Measurements from ENCODE around the gene LCN10.
"Not testable (repeated sequence)": the region's sequence is repeated elsewhere in the genome, so short reads cannot be mapped to it uniquely, and the experiment has no call there.

Gene LCN10

DNA sequence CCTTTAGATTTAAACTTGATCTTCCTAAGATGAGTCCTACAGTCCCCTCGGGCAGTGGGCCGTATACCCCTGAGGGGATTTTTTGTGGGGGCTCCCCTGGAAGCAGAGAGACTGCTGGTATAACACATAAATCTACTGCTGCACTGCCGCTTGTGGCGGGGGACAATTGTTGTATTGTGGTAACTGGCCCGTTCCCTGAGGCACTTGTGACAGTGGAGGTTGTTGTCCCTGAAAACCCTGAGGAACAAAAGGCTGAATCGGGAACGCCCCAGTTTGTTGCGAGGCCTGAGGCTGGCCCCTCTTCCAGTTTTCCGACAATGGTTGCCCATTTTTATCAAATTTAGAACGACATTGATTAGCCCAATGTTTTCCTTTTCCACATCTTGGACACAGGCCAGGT is 43.7 kb upstream of the LCN10 start:
- Histone ChIP-seq H3K9me3 (ENCODE audit: insufficient read depth, low read length, severe bottlenecking) (no peaks in the 10 kb centered on the region), H4K20me1 (ENCODE audit: insufficient read depth, low read length) (no peaks in the 10 kb centered on the region), H3K79me2 (ENCODE audit: insufficient read depth, low read length) (peaks cover 1% of the 10 kb centered on the region; the same call in 1 of the 2 replicates), H3K27ac (ENCODE audit: low read length) (no peak overlapping the region), H3K27me3 (ENCODE audit: insufficient read depth, low read length, poor library complexity) (no peaks in the 10 kb centered on the region), H2AFZ (ENCODE audit: low read depth, low read length) (no peak overlapping the region), H3K4me2 (ENCODE audit: insufficient read depth, low read length) (no peak overlapping the region), H3K36me3 (ENCODE audit: insufficient read depth, low read length) (no peaks in the 10 kb centered on the region; the same call in 1 of the 2 replicates), H3K4me3 (ENCODE audit: low read depth in 1 of 2, low read length in 2 of 2) (no peak overlapping the region), H3K4me1 (ENCODE audit: insufficient read depth, low read length) (peaks cover 19% of the 10 kb centered on the region), H3K9ac (ENCODE audit: low read depth, low read length) (no peak overlapping the region)
- no peak for ATAC-seq (ENCODE audit: insufficient read depth, low read depth)
- DNase-seq = no peak
- TF ChIP-seq EZH2 (IDR thresholded peaks at IDR 0.05; ENCODE audit: borderline replicate concordance, low read depth, low read length, severe bottlenecking) = no peak
- TF ChIP-seq, protein P1, sequence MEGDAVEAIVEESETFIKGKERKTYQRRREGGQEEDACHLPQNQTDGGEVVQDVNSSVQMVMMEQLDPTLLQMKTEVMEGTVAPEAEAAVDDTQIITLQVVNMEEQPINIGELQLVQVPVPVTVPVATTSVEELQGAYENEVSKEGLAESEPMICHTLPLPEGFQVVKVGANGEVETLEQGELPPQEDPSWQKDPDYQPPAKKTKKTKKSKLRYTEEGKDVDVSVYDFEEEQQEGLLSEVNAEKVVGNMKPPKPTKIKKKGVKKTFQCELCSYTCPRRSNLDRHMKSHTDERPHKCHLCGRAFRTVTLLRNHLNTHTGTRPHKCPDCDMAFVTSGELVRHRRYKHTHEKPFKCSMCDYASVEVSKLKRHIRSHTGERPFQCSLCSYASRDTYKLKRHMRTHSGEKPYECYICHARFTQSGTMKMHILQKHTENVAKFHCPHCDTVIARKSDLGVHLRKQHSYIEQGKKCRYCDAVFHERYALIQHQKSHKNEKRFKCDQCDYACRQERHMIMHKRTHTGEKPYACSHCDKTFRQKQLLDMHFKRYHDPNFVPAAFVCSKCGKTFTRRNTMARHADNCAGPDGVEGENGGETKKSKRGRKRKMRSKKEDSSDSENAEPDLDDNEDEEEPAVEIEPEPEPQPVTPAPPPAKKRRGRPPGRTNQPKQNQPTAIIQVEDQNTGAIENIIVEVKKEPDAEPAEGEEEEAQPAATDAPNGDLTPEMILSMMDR (IDR thresholded peaks at IDR 0.05; ENCODE audit: borderline replicate concordance, extremely low read depth, low read length, poor library complexity, severe bottlenecking) = no peak

DNA sequence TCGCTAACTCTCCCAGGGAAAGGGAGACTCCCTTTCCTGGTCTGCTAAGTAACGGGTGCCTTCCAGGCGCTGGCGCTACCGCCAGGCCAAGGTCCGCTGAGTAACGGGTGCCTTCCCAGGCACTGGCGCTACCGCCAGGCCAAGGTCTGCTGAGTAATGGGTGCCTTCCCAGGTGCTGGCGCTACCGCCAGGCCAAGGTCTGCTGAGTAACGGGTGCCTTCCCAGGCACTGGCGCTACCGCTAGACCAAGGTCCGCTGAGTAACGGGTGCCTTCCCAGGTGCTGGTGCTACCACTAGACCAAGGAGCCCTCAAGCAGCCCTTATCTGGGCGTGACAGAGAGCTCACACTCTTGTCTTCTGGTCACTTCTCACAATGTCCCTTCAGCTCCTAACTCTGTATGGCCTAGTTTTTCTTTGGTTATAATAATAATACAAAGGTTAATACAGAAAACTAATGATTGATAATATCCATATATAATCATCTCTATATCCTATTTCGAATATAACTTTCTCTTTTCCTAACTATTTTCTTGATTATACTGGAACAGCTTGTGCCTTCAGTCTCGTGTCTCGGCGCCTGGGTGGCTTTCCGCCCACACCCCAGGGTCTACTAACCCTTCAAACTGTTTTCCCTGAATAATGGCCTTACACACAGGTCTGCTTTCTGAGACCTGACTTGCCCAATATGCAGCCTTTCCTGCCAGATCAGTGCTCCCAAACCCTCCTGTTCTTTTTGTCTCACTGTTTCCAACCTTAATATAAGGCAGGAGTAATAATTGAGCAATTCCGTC is 43.0 kb upstream of the LCN10 start:
- not testable (repeated sequence) for DNase-seq; H3K27me3 ChIP-seq (ENCODE audit: insufficient read depth, low read length, poor library complexity); H3K4me2 ChIP-seq (ENCODE audit: insufficient read depth, low read length); H3K9ac ChIP-seq (ENCODE audit: low read depth, low read length); H2AFZ ChIP-seq (ENCODE audit: low read depth, low read length); ATAC-seq (ENCODE audit: insufficient read depth, low read depth); H3K79me2 ChIP-seq (ENCODE audit: insufficient read depth, low read length); H4K20me1 ChIP-seq (ENCODE audit: insufficient read depth, low read length); H3K36me3 ChIP-seq (ENCODE audit: insufficient read depth, low read length); H3K27ac ChIP-seq (ENCODE audit: low read length); H3K9me3 ChIP-seq (ENCODE audit: insufficient read depth, low read length, severe bottlenecking); H3K4me3 ChIP-seq (ENCODE audit: low read depth in 1 of 2, low read length in 2 of 2)
- H3K4me1 ChIP-seq (ENCODE audit: insufficient read depth, low read length) = peaks cover 16% of the 10 kb centered on the region

DNA sequence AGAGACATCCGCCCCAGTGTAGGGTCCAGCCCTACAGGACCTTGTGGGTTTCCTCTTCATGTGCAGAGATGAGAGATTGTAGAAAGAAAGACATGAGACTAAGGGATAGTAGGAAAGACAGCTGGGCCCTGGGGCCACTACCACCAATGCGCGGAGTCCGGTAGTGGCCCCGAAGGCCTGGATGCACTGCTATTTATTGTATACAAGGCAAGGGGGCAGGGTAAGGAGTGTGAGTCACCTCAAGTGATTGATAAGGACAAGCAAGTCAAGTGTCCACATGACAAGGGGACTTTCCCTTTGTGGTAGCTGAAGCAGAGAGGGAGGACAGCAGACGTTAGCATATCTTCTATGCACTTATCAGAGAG is 42.2 kb upstream of the LCN10 start:
- Histone ChIP-seq H3K4me2 (ENCODE audit: insufficient read depth, low read length) (no peak overlapping the region), H3K27me3 (ENCODE audit: insufficient read depth, low read length, poor library complexity) (peaks cover 2% of the 10 kb centered on the region), H3K79me2 (ENCODE audit: insufficient read depth, low read length) (no peaks in the 10 kb centered on the region), H3K9ac (ENCODE audit: low read depth, low read length) (no peak overlapping the region), H3K36me3 (ENCODE audit: insufficient read depth, low read length) (no peaks in the 10 kb centered on the region), H3K27ac (ENCODE audit: low read length) (no peak overlapping the region), H2AFZ (ENCODE audit: low read depth, low read length) (no peak overlapping the region), H3K4me3 (ENCODE audit: low read depth in 1 of 2, low read length in 2 of 2) (no peak overlapping the region), H3K9me3 (ENCODE audit: insufficient read depth, low read length, severe bottlenecking) (no peaks in the 10 kb centered on the region), H3K4me1 (ENCODE audit: insufficient read depth, low read length) (peaks cover 9% of the 10 kb centered on the region), H4K20me1 (ENCODE audit: insufficient read depth, low read length) (no peaks in the 10 kb centered on the region)
- no peak for ATAC-seq (ENCODE audit: insufficient read depth, low read depth)
- DNase-seq = no peak
- no peak for TF ChIP-seq EZH2 (IDR thresholded peaks at IDR 0.05; ENCODE audit: borderline replicate concordance, low read depth, low read length, severe bottlenecking)
- TF ChIP-seq, protein P1 (IDR thresholded peaks at IDR 0.05; ENCODE audit: borderline replicate concordance, extremely low read depth, low read length, poor library complexity, severe bottlenecking) = no peak

- H3K4me1 ChIP-seq (ENCODE audit: insufficient read depth, low read length) = peaks cover 8% of the 10 kb centered on the region
- no peaks in the 10 kb centered on the region for H3K9me3 ChIP-seq (ENCODE audit: insufficient read depth, low read length, severe bottlenecking)
- H3K79me2 ChIP-seq (ENCODE audit: insufficient read depth, low read length) = no peaks in the 10 kb centered on the region
- no peaks in the 10 kb centered on the region for H4K20me1 ChIP-seq (ENCODE audit: insufficient read depth, low read length)
- ATAC-seq (ENCODE audit: insufficient read depth, low read depth) (no peak), DNase-seq (no peak)
- no peaks in the 10 kb centered on the region for H3K36me3 ChIP-seq (ENCODE audit: insufficient read depth, low read length)
- H3K4me3 ChIP-seq (ENCODE audit: low read depth in 1 of 2, low read length in 2 of 2) = no peak overlapping the region
- no peak overlapping the region for H2AFZ ChIP-seq (ENCODE audit: low read depth, low read length)
- H3K9ac ChIP-seq (ENCODE audit: low read depth, low read length) = no peak overlapping the region
- no peak overlapping the region for H3K27ac ChIP-seq (ENCODE audit: low read length)
- TF ChIP-seq EZH2 (IDR thresholded peaks at IDR 0.05; ENCODE audit: borderline replicate concordance, low read depth, low read length, severe bottlenecking) = no peak
- TF ChIP-seq, protein P1 (IDR thresholded peaks at IDR 0.05; ENCODE audit: borderline replicate concordance, extremely low read depth, low read length, poor library complexity, severe bottlenecking) = peak; percentile 34
- peaks cover 5% of the 10 kb centered on the region for H3K27me3 ChIP-seq (ENCODE audit: insufficient read depth, low read length, poor library complexity)
- H3K4me2 ChIP-seq (ENCODE audit: insufficient read depth, low read length) = no peak overlapping the region
Measured at GRCh38 chr9:136784249-136784996, 41.7 kb upstream of the LCN10 start.

All from DND-41 (cell line).